Dermis blood vessel endothelial cell (primary cell): Measurements from ENCODE around the gene LRRC55. TPM values are rescaled to one million over a fixed set of nuclear protein-coding genes. Genes with fewer than 3 reads are reported as not detected.
"Not testable (repeated sequence)": the region's sequence is repeated elsewhere in the genome, so short reads cannot be mapped to it uniquely, and the experiment has no call there.

Experiments used
- DNase-seq: peaks from one replicate; pipeline ENCODE4 v3.0.0; 2010
- total RNA-seq: library from RNA; depleted of rRNA; stranded (reverse); fragments of >200 nt; gene quantifications from 2 replicates; pipeline ENCODE4 v1.2.3, GENCODE V29; 2014

The LRRC55 gene
- total RNA-seq, 1 donor from 2014 or later = 0.34 TPM

GRCh38 chr11:57162179-57162898, 19.4 kb upstream of the LRRC55 start:
- no peak for DNase-seq

DNA sequence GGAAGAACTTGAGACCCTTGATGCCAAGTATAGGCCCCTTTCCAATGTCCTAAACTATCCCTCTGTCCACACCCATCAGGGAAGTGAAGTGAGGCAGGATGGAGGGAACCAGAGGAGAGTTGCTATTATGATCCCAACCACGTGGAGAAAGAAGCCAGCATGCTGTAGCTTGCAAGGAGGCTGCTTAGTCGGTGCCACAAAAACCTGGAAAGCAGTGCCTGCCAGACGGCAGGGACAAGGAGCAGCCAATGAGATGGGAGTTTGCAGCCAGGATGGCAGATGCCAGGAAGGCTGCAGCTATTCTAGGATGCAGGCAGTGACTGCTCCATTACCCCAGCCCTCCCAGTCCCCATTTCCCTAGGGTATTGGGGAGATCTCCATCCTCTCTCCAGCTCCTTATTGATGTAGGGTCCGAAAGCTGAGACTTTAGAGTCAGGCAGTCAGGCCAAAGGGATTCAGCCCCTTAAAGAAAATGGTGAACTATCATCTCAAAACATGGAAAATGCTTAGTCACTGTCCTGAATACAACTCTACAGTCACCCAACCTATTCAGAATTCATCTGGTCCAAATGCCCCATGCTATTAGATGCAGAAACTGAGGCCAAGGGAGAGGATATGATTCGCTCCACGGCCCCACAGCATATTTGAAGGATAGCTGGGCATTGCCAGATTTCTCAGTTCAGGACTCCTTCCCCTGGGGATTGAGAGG, 18.4 kb upstream of the LRRC55 start:
- no peak for DNase-seq

GRCh38 chr11:57164317-57164716, 17.4 kb upstream of the LRRC55 start:
- peak; percentile 8 for DNase-seq

DNA sequence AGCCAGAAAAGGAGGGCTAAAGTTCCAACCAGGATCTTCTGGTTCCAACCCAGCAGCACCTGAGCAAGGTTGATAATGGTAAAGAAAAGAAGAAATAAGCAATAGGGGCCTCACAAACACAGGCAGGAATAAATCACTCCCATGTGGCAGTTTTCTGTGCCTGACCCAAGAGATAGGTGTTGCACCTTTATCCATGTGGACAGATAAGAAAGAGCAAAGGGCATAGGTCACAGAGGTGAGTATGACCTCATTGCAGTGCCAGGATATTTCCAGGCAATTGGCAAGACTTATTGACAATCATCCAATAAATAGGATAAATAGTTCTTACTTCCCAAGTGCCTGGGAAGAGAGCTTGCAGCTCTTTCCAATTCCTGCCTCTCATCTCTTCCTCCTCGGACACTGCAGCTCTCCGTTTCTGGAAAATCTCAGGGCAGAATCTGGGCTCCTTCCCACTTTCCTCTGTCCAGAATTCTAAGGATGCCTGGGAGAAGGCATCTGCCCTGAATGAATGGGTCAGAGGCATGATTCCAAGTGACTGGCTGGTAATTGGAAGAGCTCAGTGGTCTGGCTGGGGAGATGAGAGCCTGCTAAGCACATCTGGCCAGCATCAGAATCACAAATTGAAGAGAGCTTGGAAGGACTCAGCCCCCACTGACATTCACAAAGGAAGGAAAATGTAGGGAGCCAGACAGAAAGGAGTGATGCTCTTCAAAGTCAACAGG, 14.5 kb upstream of the LRRC55 start:
- no peak for DNase-seq

- not testable (repeated sequence) for DNase-seq
Measured at GRCh38 chr11:57169732-57170313, 11.9 kb upstream of the LRRC55 start.

- no peak for DNase-seq
Measured at GRCh38 chr11:57172031-57172430, 9.7 kb upstream of the LRRC55 start.

GRCh38 chr11:57174656-57175055, 7.1 kb upstream of the LRRC55 start:
- DNase-seq = no peak

GRCh38 chr11:57175478-57175877, 6.3 kb upstream of the LRRC55 start:
- DNase-seq = no peak

GRCh38 chr11:57178334-57178733, 3.4 kb upstream of the LRRC55 start:
- DNase-seq = no peak

GRCh38 chr11:57179681-57180080, 2.1 kb upstream of the LRRC55 start:
- no peak for DNase-seq

DNA sequence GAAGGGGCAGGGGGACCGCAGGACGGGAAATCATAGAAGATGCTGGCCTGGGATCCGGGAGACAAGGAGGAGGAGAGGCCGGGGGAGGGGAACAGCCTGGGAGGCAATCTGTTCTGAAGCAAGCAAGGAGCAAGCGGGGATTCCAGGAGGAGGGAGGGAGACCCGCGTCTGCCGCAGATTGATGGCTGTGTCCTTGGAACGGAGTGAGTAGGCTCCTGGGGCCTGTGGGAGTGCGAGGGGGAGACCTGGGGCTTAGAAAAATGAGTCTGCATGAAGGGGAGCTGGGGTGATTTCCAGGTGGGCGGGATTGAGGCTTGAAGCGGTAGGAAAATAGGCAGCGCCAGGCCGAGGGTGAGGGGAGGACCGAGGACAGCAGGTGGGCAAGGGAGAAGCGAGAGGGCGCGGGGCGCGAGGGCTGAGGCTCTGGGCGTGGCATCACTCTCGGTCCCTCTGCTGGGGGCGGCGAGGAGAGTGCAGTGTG, 1.6 kb upstream of the LRRC55 start:
- DNase-seq = no peak

DNA sequence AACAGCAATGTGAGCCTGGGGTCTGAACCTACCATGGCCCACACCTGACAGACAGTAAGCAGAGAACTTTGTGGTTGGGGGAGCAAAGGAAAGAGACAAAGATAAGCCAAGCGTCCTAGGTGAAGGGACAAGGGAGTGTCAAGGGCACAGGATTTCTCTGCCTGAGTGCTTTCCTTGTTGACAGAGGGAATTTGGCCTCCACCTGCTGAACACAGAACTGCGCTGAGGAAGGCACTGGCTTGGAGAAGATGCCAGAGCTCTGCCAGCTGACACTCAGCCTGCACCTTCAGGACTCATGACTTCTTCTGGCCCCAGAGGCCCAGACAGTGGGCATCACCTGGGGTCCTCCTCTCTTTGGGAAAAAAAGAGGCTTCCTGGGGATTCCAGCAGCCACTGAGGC, 789 bp upstream of the LRRC55 start:
- no peak for DNase-seq

DNA sequence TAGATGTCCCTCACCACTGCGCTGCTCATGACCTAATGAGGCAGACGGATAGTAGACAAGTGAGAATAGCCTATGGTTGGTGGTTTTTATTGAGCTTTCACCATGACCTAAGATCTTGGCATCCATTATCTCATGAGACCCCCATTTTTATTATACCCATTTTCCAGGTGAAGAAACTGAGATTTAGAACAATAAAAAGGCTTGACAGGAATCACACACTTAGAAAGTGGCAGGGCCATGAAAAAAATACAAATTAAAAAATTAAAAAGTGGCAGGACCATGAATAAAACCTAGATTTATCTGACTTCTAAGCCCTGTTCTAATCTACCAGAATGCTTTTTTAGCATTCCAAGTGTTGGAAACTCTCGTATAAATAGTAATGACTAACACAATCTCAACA, 1.1 kb downstream of the LRRC55 start:
- no peak for DNase-seq

GRCh38 chr11:57190548-57190947, 8.8 kb downstream of the LRRC55 start:
- no peak for DNase-seq

- DNase-seq = peak; percentile 13
Measured at GRCh38 chr11:57191311-57192219, 9.8 kb downstream of the LRRC55 start.

DNA sequence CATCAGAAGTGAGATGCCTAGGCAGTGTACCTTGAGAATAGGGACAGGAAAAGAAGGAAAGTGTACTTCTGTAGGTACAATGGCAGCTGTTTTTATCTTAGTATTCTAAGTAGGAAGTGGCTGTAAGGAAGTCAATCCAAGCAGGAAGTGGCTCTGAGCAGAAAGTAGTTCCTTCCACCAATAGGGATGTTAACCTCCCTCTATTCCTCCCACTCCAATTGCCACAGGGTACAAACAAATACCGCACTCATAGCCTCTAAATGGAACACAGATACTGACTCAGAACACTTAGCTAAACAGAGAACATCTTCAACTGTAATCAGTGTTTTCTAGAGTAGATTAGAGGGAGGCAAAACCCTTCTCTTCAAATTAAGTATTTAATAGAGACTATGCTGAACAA, 10.6 kb downstream of the LRRC55 start:
- no peak for DNase-seq

GRCh38 chr11:57196596-57196995, 14.8 kb downstream of the LRRC55 start:
- peak; percentile 52 for DNase-seq

DNA sequence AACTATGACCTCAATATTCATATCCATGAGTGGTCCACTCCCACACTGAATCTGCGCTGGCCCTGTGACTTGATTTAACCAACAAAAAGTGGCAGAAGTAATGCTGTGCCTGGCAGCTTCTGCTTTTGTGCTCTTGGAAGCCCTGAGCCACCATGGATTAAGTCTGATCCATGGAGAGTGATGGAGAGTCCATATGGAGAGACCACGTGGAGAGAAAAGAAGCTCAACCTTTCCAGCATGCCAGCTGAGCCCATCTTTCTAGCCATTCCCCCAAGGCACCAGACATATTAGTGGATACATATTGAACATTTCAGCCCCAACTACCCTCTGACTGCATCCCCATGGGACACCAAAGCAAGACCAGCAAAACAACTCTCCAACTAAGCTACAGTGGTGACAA, 16.0 kb downstream of the LRRC55 start:
- no peak for DNase-seq

DNA sequence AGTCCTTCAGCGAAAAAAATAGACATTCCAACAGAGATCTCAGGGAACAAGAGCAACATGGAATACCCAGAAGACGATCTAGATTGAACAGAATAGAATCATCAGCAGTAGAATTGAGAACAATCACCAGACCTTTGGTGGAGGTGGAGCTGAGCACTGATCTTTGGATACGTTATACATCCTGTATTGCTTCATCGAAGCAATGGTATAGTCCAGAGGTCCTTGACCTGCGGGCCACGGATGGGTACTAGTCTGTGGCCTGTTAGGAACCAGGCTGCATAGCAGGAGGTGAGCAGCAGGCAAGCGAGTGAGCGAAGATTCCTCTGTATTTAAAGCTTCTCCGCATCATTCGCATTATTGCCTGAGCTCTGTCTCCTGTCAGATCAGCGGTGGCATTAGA, 17.6 kb downstream of the LRRC55 start:
- no peak for DNase-seq

GRCh38 chr11:57200917-57201316, 19.2 kb downstream of the LRRC55 start:
- DNase-seq = no peak

DNA sequence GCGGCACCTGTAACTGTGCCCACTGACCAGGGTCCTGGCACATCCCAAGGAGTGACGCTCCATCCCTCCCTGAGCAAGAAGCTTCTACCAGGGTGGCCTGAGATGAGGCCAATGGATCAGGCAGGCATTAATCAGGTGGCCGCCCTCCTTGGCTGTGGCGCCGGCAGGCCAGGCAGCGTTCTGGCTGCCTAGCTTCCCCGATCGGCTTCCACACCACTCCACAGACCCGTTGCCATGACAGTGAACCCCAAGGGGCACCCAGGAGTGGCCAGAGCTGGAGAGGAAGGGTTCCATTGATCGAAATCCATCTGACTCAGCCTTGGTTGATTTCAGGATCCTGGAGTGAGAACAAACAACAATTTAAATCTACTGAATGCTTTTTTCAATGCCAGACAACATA, 20.5 kb downstream of the LRRC55 start:
- DNase-seq = no peak

DNA sequence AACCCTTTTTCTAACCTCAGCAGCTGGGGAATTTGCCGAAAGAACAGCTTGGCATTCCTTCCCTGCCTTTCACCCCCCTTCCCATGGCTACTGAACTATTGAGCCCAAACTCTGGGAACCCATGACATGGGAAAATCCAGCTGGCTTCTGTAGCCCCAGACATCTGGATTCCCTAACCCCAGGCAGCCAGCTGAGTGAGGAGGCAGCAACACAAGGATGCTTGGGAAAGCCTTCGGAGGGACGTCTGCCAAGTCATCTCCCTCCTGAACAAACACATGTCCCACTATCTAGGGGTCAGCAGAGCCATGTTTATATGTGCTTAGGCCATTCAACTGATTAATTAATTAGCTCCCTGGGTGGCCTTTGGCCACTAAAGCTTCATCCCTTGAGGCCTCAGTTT, 21.6 kb downstream of the LRRC55 start:
- peak; percentile 69 for DNase-seq
